BJ (cell line): ENCODE measurements around the gene TAP2. TPM values are rescaled to one million over a fixed set of nuclear protein-coding genes. Genes with fewer than 3 reads are reported as not detected.
"Not testable (repeated sequence)": the region's sequence is repeated elsewhere in the genome, so short reads cannot be mapped to it uniquely, and the experiment has no call there.

Experiments
- CTCF ChIA-PET: fragments of 350-600 bp; formaldehyde crosslinking; extraction: SDS; loops from one replicate; lab custom pipeline; 2021; ENCODE audit warnings: antibody characterized with exemption, inconsistent platforms; lab: Yijun Ruan, JAX
- POLR2A ChIA-PET: fragments of 300-600 bp; sonication (Branson Sonifier 250); formaldehyde crosslinking; extraction: SDS; loops from one replicate; lab custom pipeline; 2021; ENCODE audit warnings: antibody characterized with exemption; lab: Charles Lee
- DNase-seq: peaks from one replicate; pipeline ENCODE4 v3.0.0-alpha.2; 2011; ENCODE audit warnings: low read depth
- H3K27me3 ChIP-seq: 2 replicates; pipeline ENCODE4 v1.6.0; 2011; ENCODE audit warnings: low read length; ENCODE audit not compliant: control insufficient read depth, insufficient read depth
- H3K36me3 ChIP-seq: 2 replicates; pipeline ENCODE4 v1.5.1; 2011; ENCODE audit warnings: low read length; ENCODE audit not compliant: control insufficient read depth, insufficient read depth
- H3K4me3 ChIP-seq: 2 replicates; pipeline ENCODE4 v1.5.1; 2011; ENCODE audit warnings: low read depth, mild to moderate bottlenecking, control low read depth, low read length
- polyA plus RNA-seq: library from polyadenylated mRNA; depleted of rRNA; stranded (reverse); fragments of >200 nt; gene quantifications from 2 replicates; pipeline ENCODE4 v1.2.3, GENCODE V29; 2011
- TF ChIP-seq, protein P1 (sequence below): IDR thresholded peaks from 2 replicates; pipeline ENCODE4 v1.5.1; 2011; ENCODE audit warnings: low read depth, mild to moderate bottlenecking, control low read depth, inconsistent platforms, low read length, moderate library complexity; ENCODE audit not compliant: insufficient read depth

TAP2 gene
- polyA plus RNA-seq, 1 experiment, result 25.4 TPM

DNA sequence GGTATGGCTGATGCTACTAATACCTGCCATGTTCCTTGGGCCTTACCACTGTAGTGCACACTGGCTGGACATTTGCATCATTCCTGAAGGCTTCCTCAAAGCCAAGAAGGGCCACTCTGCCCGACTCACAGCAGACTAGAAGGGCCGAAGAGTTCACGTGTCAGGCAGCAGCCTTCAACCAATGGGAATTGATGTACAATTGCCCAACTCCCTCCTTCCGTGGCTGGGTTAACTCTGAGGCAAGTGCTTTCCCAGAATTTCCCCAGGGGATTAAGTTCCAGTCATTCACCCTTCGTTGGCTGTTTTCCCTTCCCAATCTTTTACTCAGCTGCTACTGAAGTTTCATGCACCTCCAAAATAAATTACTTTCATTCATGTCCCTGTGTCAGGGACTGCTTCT, 45.2 kb upstream of the TAP2 start:
- ChIA-PET POLR2A (no interaction called here), CTCF (interaction anchor here (0.5 to 2.4 kb wide), 5 partner anchors 16 to 101 kb away, joined by 3 to 10 read pairs (median 4); partner anchors contain the start of gene HLA-DMA)
- no peak for DNase-seq
- H3K27me3 ChIP-seq, result peaks cover 9% of the 10 kb centered on the region
- H3K4me3 ChIP-seq, result no peak overlapping the region
- TF ChIP-seq, protein P1, sequence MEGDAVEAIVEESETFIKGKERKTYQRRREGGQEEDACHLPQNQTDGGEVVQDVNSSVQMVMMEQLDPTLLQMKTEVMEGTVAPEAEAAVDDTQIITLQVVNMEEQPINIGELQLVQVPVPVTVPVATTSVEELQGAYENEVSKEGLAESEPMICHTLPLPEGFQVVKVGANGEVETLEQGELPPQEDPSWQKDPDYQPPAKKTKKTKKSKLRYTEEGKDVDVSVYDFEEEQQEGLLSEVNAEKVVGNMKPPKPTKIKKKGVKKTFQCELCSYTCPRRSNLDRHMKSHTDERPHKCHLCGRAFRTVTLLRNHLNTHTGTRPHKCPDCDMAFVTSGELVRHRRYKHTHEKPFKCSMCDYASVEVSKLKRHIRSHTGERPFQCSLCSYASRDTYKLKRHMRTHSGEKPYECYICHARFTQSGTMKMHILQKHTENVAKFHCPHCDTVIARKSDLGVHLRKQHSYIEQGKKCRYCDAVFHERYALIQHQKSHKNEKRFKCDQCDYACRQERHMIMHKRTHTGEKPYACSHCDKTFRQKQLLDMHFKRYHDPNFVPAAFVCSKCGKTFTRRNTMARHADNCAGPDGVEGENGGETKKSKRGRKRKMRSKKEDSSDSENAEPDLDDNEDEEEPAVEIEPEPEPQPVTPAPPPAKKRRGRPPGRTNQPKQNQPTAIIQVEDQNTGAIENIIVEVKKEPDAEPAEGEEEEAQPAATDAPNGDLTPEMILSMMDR, result no peak
- H3K36me3 ChIP-seq, result no peaks in the 10 kb centered on the region

DNA sequence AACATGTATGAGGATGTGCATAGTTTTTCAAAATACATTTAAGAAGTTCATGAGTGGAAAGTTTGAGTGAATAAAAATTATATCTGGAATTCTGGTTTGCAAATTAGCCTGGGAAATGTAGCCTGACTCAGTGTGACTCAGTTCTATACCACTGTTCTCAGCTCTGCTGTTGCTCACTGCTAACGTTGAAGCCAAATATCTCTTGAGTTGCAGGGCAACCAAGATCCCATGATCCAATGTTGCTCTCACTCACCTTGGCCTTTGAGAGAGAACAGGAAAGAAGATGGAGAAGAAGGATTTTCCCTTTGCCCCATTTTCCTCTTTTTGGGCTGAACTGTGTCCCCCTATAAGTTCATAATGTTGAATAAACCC, 44.3 kb upstream of the TAP2 start:
- CTCF ChIA-PET, result interaction anchor here (0.6 to 2.4 kb wide), 8 partner anchors 12 to 1694 kb away, joined by 3 to 12 read pairs (median 4); partner anchors contain the start of gene TAP2
- POLR2A ChIA-PET, result no interaction called here
- H3K4me3 ChIP-seq, result no peak overlapping the region
- TF ChIP-seq, protein P1, result no peak
- H3K27me3 ChIP-seq, result peaks cover 9% of the 10 kb centered on the region
- no peak for DNase-seq
- H3K36me3 ChIP-seq, result no peaks in the 10 kb centered on the region

DNA sequence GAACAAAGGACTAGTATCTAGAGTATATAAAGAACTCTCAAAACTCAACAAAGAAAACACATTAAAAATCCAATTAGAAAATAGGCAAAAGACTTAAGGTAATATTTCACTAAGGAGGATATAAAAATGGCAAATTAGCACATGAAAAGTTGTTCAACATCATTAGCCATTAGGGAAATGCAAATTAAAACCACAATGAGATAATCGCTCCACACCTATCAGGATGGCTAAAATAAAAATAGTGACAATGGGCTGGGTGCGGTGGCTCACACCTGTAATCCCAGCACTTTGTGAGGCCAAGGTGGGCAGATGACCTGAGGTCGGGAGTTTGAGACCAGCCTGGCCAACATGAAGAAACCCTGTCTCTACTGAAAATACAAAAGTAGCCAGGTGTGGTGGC, 42.4 kb upstream of the TAP2 start:
- ChIA-PET POLR2A (interaction anchor here (0.7 kb wide), 1 partner anchor 787 kb away, joined by 3 read pairs; no protein-coding TSS in a partner anchor), CTCF (interaction anchor here (0.7 to 1.7 kb wide), 3 partner anchors 13 to 58 kb away, joined by 3 to 7 read pairs (median 5); no protein-coding TSS in a partner anchor)
- DNase-seq, H3K36me3 ChIP-seq, H3K4me3 ChIP-seq, H3K27me3 ChIP-seq: not testable (repeated sequence)

DNA sequence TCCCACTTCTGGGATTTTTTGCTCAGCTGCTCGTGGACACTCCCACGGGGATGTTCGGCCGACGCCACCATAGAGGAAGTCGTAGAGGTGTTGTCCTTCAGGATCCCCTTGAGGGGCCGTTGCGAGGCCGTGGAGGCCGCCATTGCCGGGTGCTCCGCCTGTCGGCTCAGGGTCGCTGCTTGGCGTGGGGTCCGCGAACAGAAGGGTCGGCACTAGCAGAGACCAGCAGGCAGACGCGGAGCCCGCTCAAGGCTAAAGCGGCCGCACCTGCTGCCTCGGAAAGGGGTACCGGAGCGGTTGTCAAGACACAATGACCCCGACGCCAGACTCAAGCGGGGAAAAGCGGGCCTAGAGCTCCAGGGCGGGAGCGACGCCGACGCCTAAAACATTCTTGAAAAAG, 41.2 kb upstream of the TAP2 start:
- ChIA-PET POLR2A (no interaction called here), CTCF (interaction anchor here (0.8 to 3.2 kb wide), 5 partner anchors 12 to 269 kb away, joined by 3 to 11 read pairs (median 5); partner anchors contain the start of genes PSMB9, TAP1 and TAP2)
- DNase-seq, result no peak
- peaks cover 9% of the 10 kb centered on the region for H3K27me3 ChIP-seq
- H3K4me3 ChIP-seq, result no peak overlapping the region
- no peaks in the 10 kb centered on the region for H3K36me3 ChIP-seq
- TF ChIP-seq, protein P1, result no peak

DNA sequence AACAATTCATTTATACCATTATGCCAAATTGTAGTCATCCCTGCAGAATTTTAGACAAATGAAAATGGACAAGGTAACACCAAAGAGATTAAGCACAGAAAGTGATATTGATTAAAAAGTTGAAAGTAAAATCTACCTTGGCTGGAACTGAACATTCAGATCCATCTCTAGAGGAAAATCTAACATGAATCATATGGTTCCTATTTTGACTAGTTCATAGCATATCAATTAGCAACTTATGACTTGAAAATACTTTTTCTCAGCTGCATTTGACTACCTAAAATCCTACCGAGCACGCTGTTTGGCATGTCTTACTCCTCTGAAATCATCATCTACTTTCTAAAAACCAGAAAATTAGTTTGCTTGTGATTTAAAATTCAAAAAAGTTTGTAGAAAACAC, 38.1 kb upstream of the TAP2 start:
- H3K36me3 ChIP-seq, result no peaks in the 10 kb centered on the region
- peaks cover 11% of the 10 kb centered on the region for H3K27me3 ChIP-seq
- DNase-seq, result no peak
- no peak overlapping the region for H3K4me3 ChIP-seq
- CTCF ChIA-PET, result interaction anchor here (1.1 to 3.2 kb wide), 5 partner anchors 8 to 108 kb away, joined by 3 to 11 read pairs (median 5); partner anchors contain the start of gene TAP2
- TF ChIP-seq, protein P1, result no peak
- POLR2A ChIA-PET, result no interaction called here

DNA sequence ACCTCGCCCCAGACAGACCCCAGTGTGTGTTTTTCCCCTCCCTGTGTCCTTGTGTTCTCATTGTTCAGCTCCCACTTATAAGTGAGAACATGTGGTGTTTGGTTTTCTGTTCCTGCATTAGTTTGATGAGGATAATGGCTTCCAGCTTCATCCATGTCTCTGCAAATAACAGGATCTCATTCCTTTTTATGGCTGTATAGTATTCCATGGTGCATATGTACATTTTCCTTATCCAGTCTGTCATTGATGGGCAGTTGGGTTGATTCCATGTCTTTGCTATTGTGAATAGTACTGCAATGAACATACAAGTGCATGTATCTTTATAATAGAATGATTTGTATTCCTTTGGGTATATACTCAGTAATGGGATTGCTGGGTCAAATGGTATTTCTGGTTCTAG, 35.4 kb upstream of the TAP2 start:
- POLR2A ChIA-PET, DNase-seq, H3K27me3 ChIP-seq, H3K36me3 ChIP-seq, H3K4me3 ChIP-seq: not testable (repeated sequence)
- CTCF ChIA-PET, result interaction anchor here (1.0 to 2.3 kb wide), 2 partner anchors 35 to 59 kb away, joined by 6 to 12 read pairs; partner anchors contain the start of gene TAP2
